HCT116 (cell line): ENCODE data around the gene NRP1. TPM values are rescaled to one million over a fixed set of nuclear protein-coding genes. Genes with fewer than 3 reads are reported as not detected.

Source experiments
- ATAC-seq: fragments of 200-7000 bp; cut with Tn5 transposase; 2 replicates; pipeline ENCODE4 v1.9.1; 2020; ENCODE audit warnings: mild to moderate bottlenecking, moderate library complexity
- BruUV-seq: library from RNA; stranded (reverse); fragments of 400-500 nt; replicated peaks from 2 replicates; lab custom pipeline; 2021; lab: Mats Ljungman, UMichigan
- CTCF ChIA-PET: fragments of 300-600 bp; sonication (Branson Sonifier 250); formaldehyde crosslinking; loops from one replicate; lab custom pipeline; 2021; ENCODE audit warnings: antibody characterized with exemption; lab: Charles Lee
- POLR2A ChIA-PET: fragments of 300-600, 350-600 bp; sonication (Branson Sonifier 250); formaldehyde crosslinking; loops from one replicate; lab custom pipeline; 2021; ENCODE audit warnings: antibody characterized with exemption; lab: Charles Lee
- RAD21 ChIA-PET, 2 experiments: fragments of 300-600 bp; sonication (Branson Sonifier 250); formaldehyde crosslinking; loops; one replicate each; lab custom pipeline; 2023; ENCODE audit warnings: low total read pairs in 2 of 2; ENCODE audit not compliant: uncharacterized antibody in 2 of 2, unreplicated experiment in 2 of 2, low non-redundant PET in 1 of 2; lab: Charles Lee
- DNase-seq: peaks from one replicate; pipeline ENCODE4 v3.0.0-alpha.2; 2010; ENCODE audit warnings: low read depth, low spot score
- H2AFZ ChIP-seq: fragments of 200-600 bp; shearing (Covaris generic), sonication (generic); 2 replicates; pipeline ENCODE4 v1.6.1; 2017; ENCODE audit warnings: low read depth, mixed run types, mixed read lengths, antibody characterized with exemption, low read length; ENCODE audit not compliant: poor library complexity, severe bottlenecking
- H3K27ac ChIP-seq: 2 replicates; pipeline ENCODE4 v1.5.1; 2012; ENCODE audit warnings: low read depth, low read length
- H3K27me3 ChIP-seq: fragments of 200-600 bp; sonication (generic); 2 replicates; pipeline ENCODE4 v1.6.1; 2016; ENCODE audit warnings: mixed run types, low read length, mixed read lengths; ENCODE audit not compliant: insufficient read depth
- H3K36me3 ChIP-seq, 2 experiments: fragments of 200-500 bp in 1 of 2; fragments of 200-600 bp in 1 of 2; sonication (Bioruptor generic) in 1 of 2; sonication (generic) in 1 of 2; 2 replicates each; pipeline versions ENCODE4 v1.5.1 to v1.6.1; 2014 to 2016; ENCODE audit warnings: low read length in 2 of 2, inconsistent platforms in 1 of 2, mixed read lengths in 1 of 2, mixed run types in 1 of 2; ENCODE audit not compliant: insufficient read depth in 2 of 2, control insufficient read depth in 1 of 2
- H3K4me1 ChIP-seq, 2 experiments: fragments of 200-600 bp in 1 of 2; sonication (generic) in 1 of 2; 2 replicates each; pipeline versions ENCODE4 v1.5.1 to v1.6.1; 2012 to 2017; ENCODE audit warnings: low read length in 2 of 2, inconsistent platforms in 1 of 2, mild to moderate bottlenecking in 1 of 2, mixed read lengths in 1 of 2, mixed run types in 1 of 2, moderate library complexity in 1 of 2; ENCODE audit not compliant: insufficient read depth in 2 of 2, control insufficient read depth in 1 of 2
- H3K4me2 ChIP-seq: fragments of 200-600 bp; sonication (generic); 2 replicates; pipeline ENCODE4 v1.6.1; 2017; ENCODE audit warnings: mixed run types, low read length, mixed read lengths
- H3K4me3 ChIP-seq, 2 experiments: fragments of 200-600 bp in 1 of 2; sonication (generic) in 1 of 2; replicated peaks in 1 of 2; 2 replicates each; pipeline ENCODE4 v1.5.1; 2011 to 2016; ENCODE audit warnings: low read length in 2 of 2, control low read depth in 1 of 2, low read depth in 1 of 2, mild to moderate bottlenecking in 1 of 2, mixed read lengths in 1 of 2, mixed run types in 1 of 2
- H3K79me2 ChIP-seq: fragments of 200-600 bp; sonication (generic); 2 replicates; pipeline ENCODE4 v1.6.1; 2017; ENCODE audit warnings: mild to moderate bottlenecking, mixed run types, low read length, moderate library complexity, mixed read lengths; ENCODE audit not compliant: insufficient read depth
- H3K9ac ChIP-seq: fragments of 200-600 bp; sonication (generic); 2 replicates; pipeline ENCODE4 v1.6.1; 2016; ENCODE audit warnings: low read length, mixed read lengths
- H3K9me2 ChIP-seq: fragments of 200-600 bp; sonication (generic), shearing (Covaris generic); 2 replicates; pipeline ENCODE4 v1.6.1; 2017; ENCODE audit warnings: mixed run types, mild to moderate bottlenecking, moderate library complexity; ENCODE audit not compliant: insufficient read depth
- H3K9me3 ChIP-seq, 2 experiments: fragments of 200-500 bp in 1 of 2; fragments of 200-600 bp in 1 of 2; sonication (Bioruptor generic) in 1 of 2; sonication (generic) in 1 of 2; 2 replicates each; pipeline ENCODE4 v1.6.1; 2014 to 2017; ENCODE audit warnings: low read length in 2 of 2, mixed read lengths in 2 of 2, inconsistent platforms in 1 of 2, low read depth in 1 of 2, mild to moderate bottlenecking in 1 of 2, mixed run types in 1 of 2, moderate library complexity in 1 of 2; ENCODE audit not compliant: control insufficient read depth in 1 of 2, insufficient read depth in 1 of 2
- H4K20me1 ChIP-seq: fragments of 200-600 bp; sonication (generic), shearing (Covaris generic); 2 replicates; pipeline ENCODE4 v1.6.1; 2017; ENCODE audit warnings: mixed run types, mild to moderate bottlenecking, moderate library complexity; ENCODE audit not compliant: insufficient read depth
- ATF3 ChIP-seq: IDR thresholded peaks from 2 replicates; pipeline ENCODE4 v1.6.1; 2012
- CEBPB ChIP-seq: IDR thresholded peaks from 2 replicates; pipeline ENCODE4 v1.6.1; 2012; ENCODE audit warnings: low read depth
- CTCF ChIP-seq, 3 experiments: fragments of 200-600 bp in 1 of 3; sonication (generic) in 1 of 3; IDR thresholded peaks in 2 of 3; conservative IDR thresholded peaks in 1 of 3; 2 replicates each; pipeline ENCODE4 v1.5.1; 2012 to 2017; ENCODE audit warnings: low read depth in 2 of 3, low read length in 2 of 3, antibody characterized with exemption in 1 of 3, borderline replicate concordance in 1 of 3, control low read depth in 1 of 3, mild to moderate bottlenecking in 1 of 3, mixed read lengths in 1 of 3, mixed run types in 1 of 3, moderate library complexity in 1 of 3; ENCODE audit not compliant: insufficient read depth in 1 of 3
- EGR1 ChIP-seq: IDR thresholded peaks from 2 replicates; pipeline ENCODE4 v1.6.1; 2012; ENCODE audit warnings: low read depth
- ELF1 ChIP-seq: IDR thresholded peaks from 2 replicates; pipeline ENCODE4 v1.6.1; 2012; ENCODE audit warnings: low read depth, borderline replicate concordance
- MAX ChIP-seq: IDR thresholded peaks from 2 replicates; pipeline ENCODE4 v1.6.1; 2012
- POLR2A ChIP-seq: IDR thresholded peaks from 2 replicates; pipeline ENCODE4 v1.7.0; 2011; ENCODE audit warnings: borderline replicate concordance; ENCODE audit not compliant: insufficient read depth, insufficient read length; ENCODE audit errors: extremely low read depth
- SIN3A ChIP-seq: IDR thresholded peaks from 2 replicates; pipeline ENCODE4 v1.6.1; 2012; ENCODE audit warnings: low read depth
- intact Hi-C: fragments of 100-400 bp; cut with micrococcal nuclease; formaldehyde crosslinking; loops from 2 replicates; pipeline ENCODE4 v1.10.0; 2022
- total RNA-seq: library from RNA; stranded (reverse); gene quantifications from one replicate; pipeline ENCODE4 v1.2.1, GENCODE V29; 2021; ENCODE audit not compliant: unreplicated experiment

The NRP1 gene
- total RNA-seq, 1 experiment from 2014 or later, result 3.8 TPM

DNA sequence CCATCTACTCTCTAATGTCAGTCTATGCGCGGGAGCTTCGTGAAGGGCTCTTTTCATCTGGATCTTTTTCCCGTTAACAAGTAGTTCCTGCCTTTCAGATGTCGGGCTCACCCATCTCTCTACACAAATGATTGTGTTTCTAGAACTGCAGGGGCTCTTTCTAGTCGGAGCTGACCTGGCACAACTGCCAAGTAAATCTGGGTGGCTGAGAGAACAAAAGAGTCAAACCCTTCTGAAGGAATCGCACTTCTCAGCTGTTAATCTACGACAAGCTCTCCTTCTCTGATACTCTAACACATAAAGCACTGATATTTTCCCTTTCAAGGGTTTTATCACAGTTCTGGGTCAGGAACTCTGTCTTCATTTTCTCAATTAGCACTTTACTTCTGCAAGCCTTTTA lies 144.7 kb downstream of the NRP1 start (continued):
- no peak for TF ChIP-seq CTCF (IDR thresholded peaks at IDR 0.05 in 2 of 3, conservative IDR thresholded peaks at IDR 0.05 in 1 of 3; ENCODE audit: borderline replicate concordance in 1 of 3, insufficient read depth in 1 of 3, low read depth in 2 of 3, low read length in 2 of 3)
- TF ChIP-seq MAX, result no peak
- TF ChIP-seq SIN3A, result no peak

DNA sequence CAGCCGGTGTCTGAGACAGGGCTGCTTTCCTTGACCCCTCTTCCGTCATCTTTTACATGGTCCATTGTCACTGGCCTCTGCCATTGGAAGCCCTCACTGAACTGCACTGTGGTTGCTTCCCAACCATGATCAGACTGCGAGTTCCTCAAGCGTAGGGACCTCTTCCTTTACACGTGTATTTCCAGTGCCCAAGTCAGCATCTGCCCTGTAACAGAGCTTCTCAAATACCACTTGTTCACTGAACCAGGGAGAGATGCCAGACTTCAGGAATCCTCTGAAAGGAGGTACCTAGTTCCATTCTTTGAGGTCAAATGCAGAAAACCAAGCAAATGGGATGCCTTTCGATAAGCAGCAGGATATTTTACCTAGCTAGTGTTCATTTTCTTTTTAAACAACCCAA lies 145.1 kb downstream of the NRP1 start:
- H3K4me1 ChIP-seq, result peaks cover 0 to 4% of the 10 kb centered on the region in 2 experiments; a peak in 1 of 4 replicates
- H2AFZ ChIP-seq, result no peak overlapping the region
- RAD21 ChIA-PET, result no interaction called here
- DNase-seq, result no peak
- H3K27me3 ChIP-seq, result no peaks in the 10 kb centered on the region
- TF ChIP-seq POLR2A, result no peak
- TF ChIP-seq ELF1, result no peak
- TF ChIP-seq ATF3, result no peak
- no peak for TF ChIP-seq CTCF (IDR thresholded peaks at IDR 0.05 in 2 of 3, conservative IDR thresholded peaks at IDR 0.05 in 1 of 3; ENCODE audit: borderline replicate concordance in 1 of 3, insufficient read depth in 1 of 3, low read depth in 2 of 3, low read length in 2 of 3)
- TF ChIP-seq EGR1, result no peak
- no peak for TF ChIP-seq CEBPB
- no peak overlapping the region for H3K4me2 ChIP-seq
- no peaks in the 10 kb centered on the region for H4K20me1 ChIP-seq
- ATAC-seq, result no peak
- CTCF ChIA-PET, result no interaction called here
- H3K9ac ChIP-seq, result no peak overlapping the region
- H3K4me3 ChIP-seq, result no peak overlapping the region
- no TSS peak for BruUV-seq
- H3K27ac ChIP-seq, result no peak overlapping the region
- no peaks in the 10 kb centered on the region for H3K9me2 ChIP-seq
- H3K79me2 ChIP-seq, result no peaks in the 10 kb centered on the region
- POLR2A ChIA-PET, result no interaction called here
- H3K36me3 ChIP-seq, result no peaks in the 10 kb centered on the region
- no peaks in the 10 kb centered on the region for H3K9me3 ChIP-seq
- intact Hi-C loops, result no loop called here
